ENCODE measurements around the gene NAPA. TPM values are rescaled to one million over a fixed set of nuclear protein-coding genes. Genes with fewer than 3 reads are reported as not detected.

The NAPA gene
- polyA plus RNA-seq, 1 donor from 2014 or later, result 100 TPM

GRCh38 chr19:47469719-47470118, 45.1 kb downstream of the NAPA start:
- Histone ChIP-seq H3K4me3 (ENCODE audit: low read length) (peak overlapping the region; percentile 82), H3K27me3 (ENCODE audit: insufficient read depth, low read depth, low read length) (no peaks in the 10 kb centered on the region), H3K27ac (ENCODE audit: low read length) (no peak overlapping the region), H3K9me2 (ENCODE audit: insufficient read depth, low read length) (no peaks in the 10 kb centered on the region), H4K20me1 (ENCODE audit: insufficient read depth) (no peaks in the 10 kb centered on the region), H3K36me3 (ENCODE audit: insufficient read depth, low read length) (no peaks in the 10 kb centered on the region), H3K79me2 (replicated peaks; ENCODE audit: insufficient read depth, low read length) (no peaks in the 10 kb centered on the region), H2AFZ (ENCODE audit: low read depth, low read length) (no peak overlapping the region), H3K9ac (ENCODE audit: low read length) (peak overlapping the region; percentile 39), H3K4me2 (ENCODE audit: low read length) (no peak overlapping the region), H3K9me3 (ENCODE audit: low read length) (no peaks in the 10 kb centered on the region), H3F3A (ENCODE audit: insufficient read depth, low read length, poor library complexity, severe bottlenecking) (no peaks in the 10 kb centered on the region)
- TF ChIP-seq REST (IDR thresholded peaks at IDR 0.05; ENCODE audit: borderline replicate concordance) (no peak), EZH2 (IDR thresholded peaks at IDR 0.05; ENCODE audit: borderline replicate concordance, insufficient read depth, low read length, poor library complexity, severe bottlenecking) (no peak), POLR2AphosphoS5 (IDR thresholded peaks at IDR 0.05) (no peak), SMC3 (conservative IDR thresholded peaks at IDR 0.05; ENCODE audit: poor library complexity) (no peak), RAD21 (conservative IDR thresholded peaks at IDR 0.05) (no peak), TAF1 (IDR thresholded peaks at IDR 0.05; ENCODE audit: low read depth) (no peak), CTCF (IDR thresholded peaks at IDR 0.05; ENCODE audit: poor library complexity, severe bottlenecking) (no peak), EP300 (conservative IDR thresholded peaks at IDR 0.05; ENCODE audit: poor library complexity, severe bottlenecking) (no peak), MXI1 (conservative IDR thresholded peaks at IDR 0.05; ENCODE audit: poor library complexity, severe bottlenecking) (no peak)

GRCh38 chr19:47469363-47469700, 45.5 kb downstream of the NAPA start:
- H4K20me1 ChIP-seq (ENCODE audit: insufficient read depth), result no peaks in the 10 kb centered on the region
- peak overlapping the region; percentile 39 for H3K9ac ChIP-seq (ENCODE audit: low read length)
- H3K27ac ChIP-seq (ENCODE audit: low read length), result no peak overlapping the region
- H2AFZ ChIP-seq (ENCODE audit: low read depth, low read length), result no peak overlapping the region
- no peaks in the 10 kb centered on the region for H3K9me2 ChIP-seq (ENCODE audit: insufficient read depth, low read length)
- no peak for TF ChIP-seq POLR2AphosphoS5 (IDR thresholded peaks at IDR 0.05)
- TF ChIP-seq SMC3 (conservative IDR thresholded peaks at IDR 0.05; ENCODE audit: poor library complexity), result no peak
- TF ChIP-seq EP300 (conservative IDR thresholded peaks at IDR 0.05; ENCODE audit: poor library complexity, severe bottlenecking), result no peak
- no peak for TF ChIP-seq REST (IDR thresholded peaks at IDR 0.05; ENCODE audit: borderline replicate concordance)
- TF ChIP-seq CTCF (IDR thresholded peaks at IDR 0.05; ENCODE audit: poor library complexity, severe bottlenecking), result no peak
- TF ChIP-seq RAD21 (conservative IDR thresholded peaks at IDR 0.05), result no peak
- no peak for TF ChIP-seq TAF1 (IDR thresholded peaks at IDR 0.05; ENCODE audit: low read depth)
- TF ChIP-seq EZH2 (IDR thresholded peaks at IDR 0.05; ENCODE audit: borderline replicate concordance, insufficient read depth, low read length, poor library complexity, severe bottlenecking), result no peak
- TF ChIP-seq MXI1 (conservative IDR thresholded peaks at IDR 0.05; ENCODE audit: poor library complexity, severe bottlenecking), result no peak
- H3K79me2 ChIP-seq (replicated peaks; ENCODE audit: insufficient read depth, low read length), result no peaks in the 10 kb centered on the region
- H3K4me3 ChIP-seq (ENCODE audit: low read length), result peak overlapping the region; percentile 82
- no peaks in the 10 kb centered on the region for H3K27me3 ChIP-seq (ENCODE audit: insufficient read depth, low read depth, low read length)
- no peaks in the 10 kb centered on the region for H3F3A ChIP-seq (ENCODE audit: insufficient read depth, low read length, poor library complexity, severe bottlenecking)
- H3K9me3 ChIP-seq (ENCODE audit: low read length), result no peaks in the 10 kb centered on the region
- H3K36me3 ChIP-seq (ENCODE audit: insufficient read depth, low read length), result no peaks in the 10 kb centered on the region
- no peak overlapping the region for H3K4me2 ChIP-seq (ENCODE audit: low read length)
